Breast epithelium (tissue), 4 donors: ENCODE results near the gene MYLK3. TPM values are rescaled to one million over a fixed set of nuclear protein-coding genes. Genes with fewer than 3 reads are reported as not detected.

Source experiments
- DNase-seq, 2 donors: peaks; one replicate each; pipeline ENCODE4 v3.0.0-alpha.2; 2019; ENCODE audit warnings: low spot score in 2 of 2
- H3K27ac ChIP-seq, 2 donors: fragments of 200-600 bp; sonication (generic) in 1 of 2; one replicate each; pipeline ENCODE4 v1.5.1; 2016 to 2019; ENCODE audit warnings: mild to moderate bottlenecking in 1 of 2
- H3K27me3 ChIP-seq, 2 donors: fragments of 200-600 bp; sonication (generic) in 1 of 2; one replicate each; pipeline versions ENCODE4 v1.5.1 to v1.6.0; 2017 to 2019; ENCODE audit warnings: control low read depth in 1 of 2, mild to moderate bottlenecking in 1 of 2
- H3K36me3 ChIP-seq: fragments of 200-600 bp; one replicate; pipeline ENCODE4 v1.5.1; 2019
- H3K4me1 ChIP-seq, 2 donors: fragments of 200-600 bp; sonication (generic); one replicate each; pipeline ENCODE4 v1.5.1; 2016 to 2019; ENCODE audit warnings: control low read depth in 1 of 2
- H3K4me3 ChIP-seq, 3 donors: fragments of 200-600 bp; sonication (generic); 1 replicate in 2 of 3; 2 replicates in 1 of 3; pipeline ENCODE4 v1.5.1; 2016 to 2019; ENCODE audit warnings: mild to moderate bottlenecking in 3 of 3, moderate library complexity in 2 of 3
- H3K9me3 ChIP-seq, 2 donors: fragments of 200-600 bp; sonication (generic) in 1 of 2; one replicate each; pipeline ENCODE4 v1.5.1; 2016 to 2019; ENCODE audit warnings: control low read depth in 1 of 2
- POLR2A ChIP-seq: fragments of 450-650 bp; IDR thresholded peaks from one replicate; pipeline ENCODE4 v1.6.1; 2016; ENCODE audit warnings: antibody characterized with exemption, mild to moderate bottlenecking, moderate library complexity
- POLR2AphosphoS5 ChIP-seq, 3 donors: sonication (generic); formaldehyde crosslinking; IDR thresholded peaks; one replicate each; pipeline ENCODE4 v1.6.1; 2017; ENCODE audit warnings: antibody characterized with exemption in 3 of 3
- intact Hi-C: fragments of 100-400 bp; cut with DNase I; formaldehyde crosslinking; loops from one replicate; pipeline ENCODE4 v1.15.1; 2023; ENCODE audit warnings: low total_unique reads
- total RNA-seq, 3 donors: library from RNA; depleted of rRNA; stranded (reverse); fragments of >200 nt; gene quantifications; one replicate each; pipeline ENCODE4 v1.1.0, GENCODE V29; 2016
- TF ChIP-seq, protein P1 (sequence below), 3 donors: fragments of 450-650 bp; IDR thresholded peaks; one replicate each; pipeline ENCODE4 v1.5.1; 2016 to 2017; ENCODE audit warnings: antibody characterized with exemption in 3 of 3, mild to moderate bottlenecking in 3 of 3, moderate library complexity in 3 of 3

Gene MYLK3
- total RNA-seq, 3 donors from 2014 or later = 0.48 to 0.59 TPM; not detected in 1

GRCh38 chr16:46711106-46712058 lies 36.8 kb downstream of the MYLK3 start:
- intact Hi-C loops = no loop called here
- Histone ChIP-seq H3K27me3 (no peaks in the 10 kb centered on the region), H3K4me3 (no peak overlapping the region), H3K4me1 (no peaks in the 10 kb centered on the region), H3K36me3 (no peaks in the 10 kb centered on the region), H3K27ac (no peak overlapping the region), H3K9me3 (no peaks in the 10 kb centered on the region)
- TF ChIP-seq, protein P1, sequence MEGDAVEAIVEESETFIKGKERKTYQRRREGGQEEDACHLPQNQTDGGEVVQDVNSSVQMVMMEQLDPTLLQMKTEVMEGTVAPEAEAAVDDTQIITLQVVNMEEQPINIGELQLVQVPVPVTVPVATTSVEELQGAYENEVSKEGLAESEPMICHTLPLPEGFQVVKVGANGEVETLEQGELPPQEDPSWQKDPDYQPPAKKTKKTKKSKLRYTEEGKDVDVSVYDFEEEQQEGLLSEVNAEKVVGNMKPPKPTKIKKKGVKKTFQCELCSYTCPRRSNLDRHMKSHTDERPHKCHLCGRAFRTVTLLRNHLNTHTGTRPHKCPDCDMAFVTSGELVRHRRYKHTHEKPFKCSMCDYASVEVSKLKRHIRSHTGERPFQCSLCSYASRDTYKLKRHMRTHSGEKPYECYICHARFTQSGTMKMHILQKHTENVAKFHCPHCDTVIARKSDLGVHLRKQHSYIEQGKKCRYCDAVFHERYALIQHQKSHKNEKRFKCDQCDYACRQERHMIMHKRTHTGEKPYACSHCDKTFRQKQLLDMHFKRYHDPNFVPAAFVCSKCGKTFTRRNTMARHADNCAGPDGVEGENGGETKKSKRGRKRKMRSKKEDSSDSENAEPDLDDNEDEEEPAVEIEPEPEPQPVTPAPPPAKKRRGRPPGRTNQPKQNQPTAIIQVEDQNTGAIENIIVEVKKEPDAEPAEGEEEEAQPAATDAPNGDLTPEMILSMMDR (IDR thresholded peaks at IDR 0.05) = no peak
- TF ChIP-seq POLR2A (no peak), POLR2AphosphoS5 (IDR thresholded peaks at IDR 0.05) (no peak)
- DNase-seq = no peak

- H3K4me3 ChIP-seq = no peak overlapping the region
- no peaks in the 10 kb centered on the region for H3K9me3 ChIP-seq
- DNase-seq = no peak
- intact Hi-C loops = no loop called here
- no peak overlapping the region for H3K27ac ChIP-seq
- TF ChIP-seq POLR2A = no peak
- TF ChIP-seq POLR2AphosphoS5 (IDR thresholded peaks at IDR 0.05) = no peak
- TF ChIP-seq, protein P1 (IDR thresholded peaks at IDR 0.05) = no peak
- H3K4me1 ChIP-seq = no peaks in the 10 kb centered on the region
- H3K27me3 ChIP-seq = no peaks in the 10 kb centered on the region
- no peaks in the 10 kb centered on the region for H3K36me3 ChIP-seq
These were observed 38.6 kb downstream of the MYLK3 start for GRCh38 chr16:46709469-46710005.

- Histone ChIP-seq H3K9me3 (no peaks in the 10 kb centered on the region), H3K36me3 (no peaks in the 10 kb centered on the region), H3K27me3 (no peaks in the 10 kb centered on the region), H3K27ac (no peak overlapping the region), H3K4me3 (no peak overlapping the region), H3K4me1 (no peaks in the 10 kb centered on the region)
- DNase-seq = no peak
- intact Hi-C loops = no loop called here
- no peak for TF ChIP-seq POLR2AphosphoS5 (IDR thresholded peaks at IDR 0.05)
- TF ChIP-seq, protein P1 (IDR thresholded peaks at IDR 0.05) = no peak
- no peak for TF ChIP-seq POLR2A
These were observed 41.5 kb downstream of the MYLK3 start for GRCh38 chr16:46706642-46707041.

DNA sequence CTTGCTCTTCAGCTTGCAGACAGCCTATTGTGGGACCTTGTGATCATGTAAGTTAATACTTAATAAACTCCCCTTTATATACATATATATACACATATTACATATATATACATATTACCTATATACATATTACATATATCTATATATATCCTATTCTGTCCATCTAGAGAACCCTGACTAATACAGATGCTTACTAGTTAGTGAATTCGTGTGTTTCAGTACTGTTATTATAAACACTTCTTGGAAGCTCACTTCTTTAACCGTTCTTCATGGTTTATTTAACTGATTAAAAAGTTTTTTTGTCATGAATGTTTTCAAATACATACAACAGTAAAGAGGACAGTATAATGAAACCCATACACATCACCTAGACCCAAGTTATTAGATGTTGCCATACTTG lies 46.1 kb downstream of the MYLK3 start:
- TF ChIP-seq, protein P1 (IDR thresholded peaks at IDR 0.05) = no peak
- no peak for TF ChIP-seq POLR2A
- TF ChIP-seq POLR2AphosphoS5 (IDR thresholded peaks at IDR 0.05) = no peak
- Histone ChIP-seq H3K36me3 (no peaks in the 10 kb centered on the region), H3K9me3 (no peaks in the 10 kb centered on the region), H3K27me3 (no peaks in the 10 kb centered on the region), H3K4me3 (no peak overlapping the region), H3K27ac (no peak overlapping the region), H3K4me1 (no peaks in the 10 kb centered on the region)
- intact Hi-C loops = loop anchor here (5.0 kb wide), 1 partner anchor 1440 kb away; no protein-coding TSS in a partner anchor
- no peak for DNase-seq

DNA sequence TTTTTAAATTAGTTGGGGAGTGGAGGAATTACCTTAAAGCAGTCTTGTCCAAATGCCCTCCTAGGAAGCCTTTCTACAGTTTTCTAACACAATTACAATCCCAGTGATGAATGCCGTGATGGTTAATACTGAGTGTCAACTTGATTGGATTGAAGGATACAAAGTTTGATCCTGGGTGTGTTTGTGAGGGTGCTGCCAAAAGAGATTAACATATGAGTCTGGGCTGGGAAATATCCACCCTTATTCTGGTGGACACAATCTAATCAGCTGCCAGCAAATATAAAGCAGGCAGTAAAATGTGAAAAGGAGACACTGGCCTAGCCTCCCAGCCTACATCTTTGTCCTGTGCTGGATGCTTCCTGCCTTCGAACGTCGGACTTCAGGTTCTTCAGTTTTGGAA lies 46.5 kb downstream of the MYLK3 start:
- H3K27ac ChIP-seq = no peak overlapping the region
- no peaks in the 10 kb centered on the region for H3K36me3 ChIP-seq
- no peak overlapping the region for H3K4me3 ChIP-seq
- H3K9me3 ChIP-seq = no peaks in the 10 kb centered on the region
- no peaks in the 10 kb centered on the region for H3K27me3 ChIP-seq
- no peaks in the 10 kb centered on the region for H3K4me1 ChIP-seq
- intact Hi-C loops = loop anchor here (5.0 kb wide), 1 partner anchor 1441 kb away; no protein-coding TSS in a partner anchor
- DNase-seq = no peak
- TF ChIP-seq POLR2A (no peak), POLR2AphosphoS5 (IDR thresholded peaks at IDR 0.05) (no peak)
- TF ChIP-seq, protein P1 (IDR thresholded peaks at IDR 0.05) = no peak
